Ishikawa (cell line): Measurements from ENCODE around the gene ZSCAN1.

Source experiments
- EGR1 ChIP-seq: IDR thresholded peaks from 2 replicates; pipeline ENCODE4 v1.6.1; 2012
- FOXM1 ChIP-seq: IDR thresholded peaks from 2 replicates; pipeline ENCODE4 v1.6.1; 2012; ENCODE audit warnings: low read depth, borderline replicate concordance
- MAX ChIP-seq: IDR thresholded peaks from 2 replicates; pipeline ENCODE4 v1.6.1; 2012
- NFIC ChIP-seq: IDR thresholded peaks from 2 replicates; pipeline ENCODE4 v1.6.1; 2012
- RAD21 ChIP-seq: IDR thresholded peaks from 2 replicates; pipeline ENCODE4 v1.6.1; 2012; ENCODE audit warnings: low read depth
- YY1 ChIP-seq: IDR thresholded peaks from 2 replicates; pipeline ENCODE4 v1.6.1; 2012; ENCODE audit warnings: low read depth

GRCh38 chr19:58020129-58020528 is 13.7 kb upstream of the ZSCAN1 start:
- TF ChIP-seq FOXM1 (no peak), MAX (no peak), YY1 (no peak), RAD21 (no peak), NFIC (no peak), EGR1 (no peak)
